Gastrocnemius medialis (tissue), 4 donors: ENCODE measurements around the gene GLCCI1.

Experiments used
- CTCF ChIP-seq, 5 experiments: fragments of 450-650 bp in 3 of 5; fragments of 200-600 bp in 2 of 5; sonication (generic) in 2 of 5; IDR thresholded peaks in 4 of 5; conservative IDR thresholded peaks in 1 of 5; 1 replicate in 4 of 5; 2 replicates in 1 of 5; pipeline ENCODE4 v1.5.1; 2016 to 2019; ENCODE audit warnings: antibody characterized with exemption in 5 of 5, mild to moderate bottlenecking in 3 of 5, moderate library complexity in 3 of 5
- POLR2A ChIP-seq, 2 donors: fragments of 450-650 bp; IDR thresholded peaks; one replicate each; pipeline ENCODE4 v1.6.1; 2017; ENCODE audit warnings: antibody characterized with exemption in 2 of 2, mild to moderate bottlenecking in 2 of 2, moderate library complexity in 2 of 2

DNA sequence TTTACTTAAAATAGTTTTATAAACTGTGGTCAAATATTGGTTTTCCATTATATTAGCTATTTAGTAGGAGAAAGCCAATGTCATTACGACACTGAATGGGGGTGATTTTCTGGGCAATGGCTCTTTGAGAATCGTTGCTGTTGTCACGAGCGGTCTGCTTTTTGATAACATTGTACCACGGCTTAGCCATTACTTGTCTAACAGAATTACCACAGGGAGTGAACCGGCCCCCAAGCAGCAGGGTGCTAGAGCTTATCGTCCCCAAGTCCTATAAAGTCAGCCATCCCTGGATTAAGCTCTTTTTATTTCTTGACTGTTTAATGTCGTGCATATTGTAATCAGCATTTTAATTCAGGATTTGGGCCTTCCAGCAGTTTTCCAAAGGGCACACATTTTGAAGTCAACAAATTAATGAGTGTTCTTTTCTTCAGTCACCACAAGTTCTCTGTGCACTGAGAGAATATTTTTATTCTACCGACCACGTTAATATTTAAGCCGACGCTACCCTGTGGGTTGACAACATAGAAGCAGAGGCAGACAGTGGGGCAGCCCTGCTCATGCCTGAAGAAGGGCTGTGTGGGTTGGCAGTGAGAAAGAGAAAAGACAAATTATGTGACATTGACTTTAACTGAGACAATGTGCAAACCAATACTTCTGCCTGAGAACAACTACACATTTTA, 167.6 kb downstream of the GLCCI1 start:
- TF ChIP-seq POLR2A (IDR thresholded peaks at IDR 0.05) (no peak), CTCF (IDR thresholded peaks at IDR 0.05 in 4 of 5, conservative IDR thresholded peaks at IDR 0.05 in 1 of 5) (no peak)
